Esophagus (tissue), 2 donors: ENCODE measurements around the gene TNIK. TPM values are rescaled to one million over a fixed set of nuclear protein-coding genes. Genes with fewer than 3 reads are reported as not detected.

ENCODE experiments used
- H3K27ac ChIP-seq, 2 donors: one replicate each; pipeline ENCODE4 v1.5.1; 2013; ENCODE audit warnings: low read depth in 2 of 2, mild to moderate bottlenecking in 2 of 2, inconsistent platforms in 1 of 2, low read length in 1 of 2, moderate library complexity in 1 of 2
- H3K27me3 ChIP-seq, 2 donors: one replicate each; pipeline ENCODE4 v1.6.1; 2013; ENCODE audit warnings: low read length in 2 of 2, control low read depth in 1 of 2, mild to moderate bottlenecking in 1 of 2; ENCODE audit not compliant: insufficient read depth in 2 of 2, control insufficient read depth in 1 of 2
- H3K36me3 ChIP-seq, 2 donors: one replicate each; pipeline ENCODE4 v1.6.1; 2013; ENCODE audit warnings: low read length in 1 of 2; ENCODE audit not compliant: control insufficient read depth in 2 of 2, insufficient read depth in 2 of 2
- H3K4me1 ChIP-seq, 2 donors: one replicate each; pipeline ENCODE4 v1.6.1; 2013; ENCODE audit warnings: low read length in 1 of 2; ENCODE audit not compliant: control insufficient read depth in 2 of 2, insufficient read depth in 2 of 2
- H3K4me3 ChIP-seq, 2 donors: one replicate each; pipeline ENCODE4 v1.5.1; 2013; ENCODE audit warnings: low read length in 2 of 2, mild to moderate bottlenecking in 2 of 2, low read depth in 1 of 2, moderate library complexity in 1 of 2
- H3K9me3 ChIP-seq, 2 donors: one replicate each; pipeline ENCODE4 v1.6.1; 2013; ENCODE audit warnings: mild to moderate bottlenecking in 2 of 2, low read depth in 1 of 2, low read length in 1 of 2, moderate library complexity in 1 of 2; ENCODE audit not compliant: control insufficient read depth in 2 of 2, insufficient read depth in 1 of 2
- WGBS, 2 donors: extraction: QIAGEN DNeasy Blood & Tissue Kit; methylation state at CpG; one replicate each; pipeline ENCODE4 v1.1.7; 2013; 5-methylcytosine and 5-hydroxymethylcytosine counted together
- polyA plus RNA-seq, 2 donors: library from polyadenylated mRNA; stranded (reverse); fragments of 200-250 nt; gene quantifications; one replicate each; pipeline ENCODE4 v1.2.3, GENCODE V29; 2013
- donor health status: healthy with polysubstance abuse.
- donor health status: Bipolar disorder and iron deficiency.

TNIK gene
- polyA plus RNA-seq, 2 donors: 2.2 to 3.2 TPM

DNA sequence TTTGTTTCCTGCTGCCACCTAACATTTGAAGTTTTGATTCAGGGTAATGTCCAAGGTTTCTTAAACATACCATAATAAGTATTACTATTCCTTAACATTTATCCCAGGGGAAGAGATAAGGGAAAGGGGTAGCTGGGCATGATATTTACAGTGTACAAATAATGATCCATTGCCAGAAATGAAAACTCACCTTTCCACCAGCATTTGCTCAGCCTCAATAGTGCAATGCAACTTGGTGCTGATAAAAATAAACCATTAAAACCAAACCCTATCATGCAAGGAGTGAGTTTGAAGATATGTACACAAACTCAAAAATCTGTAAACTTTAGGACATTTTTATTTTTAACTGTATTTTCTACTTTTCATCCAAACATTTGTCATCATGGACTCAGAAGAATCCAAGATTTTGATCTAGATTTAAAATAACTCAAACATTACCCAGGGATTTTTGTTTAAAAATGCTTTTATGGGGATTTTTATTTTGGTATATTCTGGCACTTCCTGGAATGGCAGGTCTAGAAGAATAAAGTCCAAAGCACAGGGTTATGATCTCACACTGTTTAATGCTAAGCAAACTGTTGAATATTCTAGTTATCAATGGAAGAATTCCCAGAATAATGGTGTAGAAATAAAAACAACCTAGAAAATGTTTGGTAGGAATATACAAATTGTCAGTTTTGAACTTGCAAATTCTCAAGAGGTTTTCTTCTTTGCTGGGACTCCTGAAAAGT lies 401.2 kb downstream of the TNIK start:
- H3K9me3 ChIP-seq: no peaks in the 10 kb centered on the region
- H3K4me1 ChIP-seq: no peaks in the 10 kb centered on the region
- no peak overlapping the region for H3K4me3 ChIP-seq
- no peaks in the 10 kb centered on the region for H3K27me3 ChIP-seq
- H3K36me3 ChIP-seq: no peaks in the 10 kb centered on the region
- H3K27ac ChIP-seq: no peak overlapping the region

DNA sequence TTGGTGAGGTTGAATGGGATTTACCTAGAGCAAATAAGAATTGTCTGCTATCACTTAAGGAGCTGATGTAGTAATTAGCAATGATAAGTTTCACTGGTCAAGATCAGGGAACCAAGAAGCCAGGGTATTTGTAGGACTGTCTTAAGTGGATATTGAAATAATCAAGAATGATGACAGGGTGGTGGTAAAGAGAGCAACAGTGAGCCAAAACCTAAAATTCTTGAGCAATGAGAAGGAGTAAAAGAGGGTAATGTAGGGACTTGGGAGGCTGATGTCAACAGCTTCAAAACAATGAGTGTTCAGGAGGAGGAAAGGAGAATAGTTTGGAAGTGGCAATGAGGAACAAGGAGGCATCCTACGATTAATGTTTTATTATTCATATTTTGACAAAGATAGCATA lies 402.1 kb downstream of the TNIK start:
- Histone ChIP-seq H3K27me3 (no peaks in the 10 kb centered on the region), H3K36me3 (no peaks in the 10 kb centered on the region), H3K4me1 (no peaks in the 10 kb centered on the region), H3K4me3 (no peak overlapping the region), H3K27ac (no peak overlapping the region), H3K9me3 (no peaks in the 10 kb centered on the region)
- 89 to 92% methylated on average over 1 of the region's 1 CpG for WGBS, 2 donors

DNA sequence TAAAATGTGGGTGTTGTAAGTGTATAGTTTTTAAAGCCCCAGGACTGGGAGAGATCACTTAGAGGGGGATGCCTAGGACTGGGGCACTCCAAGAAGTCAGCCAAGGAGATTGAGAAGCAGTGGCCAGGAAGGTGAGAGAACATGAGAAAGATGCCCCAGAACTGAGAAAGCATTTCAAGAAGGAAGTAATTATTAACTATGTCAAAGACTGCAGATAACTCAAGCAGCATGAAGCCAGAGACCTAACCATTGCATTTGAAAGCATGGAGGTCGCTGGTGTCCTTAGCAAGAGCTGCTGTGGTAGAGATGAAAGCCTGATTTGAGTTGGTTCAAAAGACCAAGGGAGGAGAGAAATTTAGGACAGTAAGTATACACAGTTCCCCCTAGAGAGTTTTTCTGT lies 403.1 kb downstream of the TNIK start:
- 73 to 93% methylated on average over 1 of the region's 1 CpG for WGBS, 2 donors
- H3K27ac ChIP-seq: no peak overlapping the region
- no peaks in the 10 kb centered on the region for H3K9me3 ChIP-seq
- no peak overlapping the region for H3K4me3 ChIP-seq
- no peaks in the 10 kb centered on the region for H3K4me1 ChIP-seq
- H3K27me3 ChIP-seq: no peaks in the 10 kb centered on the region
- H3K36me3 ChIP-seq: no peaks in the 10 kb centered on the region

DNA sequence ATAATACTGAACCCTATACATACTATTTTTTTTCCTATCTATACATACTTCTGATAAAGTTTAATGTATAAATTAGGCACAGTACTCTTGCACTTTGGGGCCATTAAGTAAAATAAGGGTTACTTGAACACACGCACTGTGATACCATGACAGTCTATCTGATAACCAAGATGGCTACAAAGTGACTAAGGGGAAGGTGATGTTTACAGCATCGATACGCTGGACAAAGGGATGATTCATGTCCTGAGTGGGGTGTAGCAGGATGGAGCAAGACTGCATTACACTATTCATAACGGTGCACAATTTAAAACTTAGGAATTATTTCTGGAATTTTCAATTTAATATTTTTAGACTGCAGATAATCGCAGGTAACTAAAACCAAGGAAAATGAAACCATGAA lies 403.7 kb downstream of the TNIK start:
- Histone ChIP-seq H3K9me3 (no peaks in the 10 kb centered on the region), H3K4me1 (no peaks in the 10 kb centered on the region), H3K27ac (no peak overlapping the region), H3K36me3 (no peaks in the 10 kb centered on the region), H3K27me3 (no peaks in the 10 kb centered on the region), H3K4me3 (no peak overlapping the region)
- WGBS, 2 donors: 84 to 86% methylated on average over 5 of the region's 5 CpGs

DNA sequence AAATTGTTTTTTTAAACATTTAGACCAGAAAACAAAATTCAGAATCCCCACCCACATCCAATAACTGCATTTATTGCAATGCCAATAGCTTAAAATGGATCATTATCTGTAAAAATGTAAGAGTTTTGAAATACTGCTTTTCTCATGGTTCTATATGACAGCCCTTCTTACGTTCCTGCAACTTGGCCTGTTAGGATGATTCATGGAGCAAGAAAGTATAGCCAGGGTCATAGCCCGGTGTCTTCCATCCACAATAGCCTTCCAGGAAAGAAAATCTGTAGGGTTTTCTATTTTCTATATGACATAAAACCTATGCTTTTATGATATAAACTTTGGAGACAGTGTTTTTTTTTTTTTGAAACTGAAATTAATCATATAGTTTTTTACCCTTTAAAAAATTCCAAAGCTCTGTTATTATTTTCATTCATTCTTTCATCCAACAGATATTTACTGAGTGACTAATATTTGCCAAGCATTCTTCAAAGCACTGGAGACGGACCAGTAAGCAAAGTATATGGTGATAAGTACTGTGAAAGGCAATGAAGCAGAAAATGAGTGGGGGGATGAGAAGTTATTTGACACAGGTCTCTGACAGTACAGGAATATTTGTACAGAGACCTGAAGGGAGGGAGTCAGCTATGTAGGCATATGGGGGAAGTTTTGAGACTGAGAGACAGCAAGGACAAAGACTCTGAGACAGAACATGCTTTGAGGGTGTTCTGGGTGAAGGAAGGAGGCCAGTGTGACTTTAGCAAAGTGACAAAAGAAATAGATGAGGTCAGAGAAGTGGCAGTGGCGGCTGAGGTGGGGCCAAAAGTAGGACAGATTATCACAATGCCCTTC lies 404.6 kb downstream of the TNIK start:
- no peak overlapping the region for H3K27ac ChIP-seq
- H3K36me3 ChIP-seq: no peaks in the 10 kb centered on the region
- 49 to 57% methylated on average over 4 of the region's 4 CpGs for WGBS, 2 donors
- no peaks in the 10 kb centered on the region for H3K27me3 ChIP-seq
- H3K9me3 ChIP-seq: no peaks in the 10 kb centered on the region
- H3K4me3 ChIP-seq: no peak overlapping the region
- no peaks in the 10 kb centered on the region for H3K4me1 ChIP-seq

DNA sequence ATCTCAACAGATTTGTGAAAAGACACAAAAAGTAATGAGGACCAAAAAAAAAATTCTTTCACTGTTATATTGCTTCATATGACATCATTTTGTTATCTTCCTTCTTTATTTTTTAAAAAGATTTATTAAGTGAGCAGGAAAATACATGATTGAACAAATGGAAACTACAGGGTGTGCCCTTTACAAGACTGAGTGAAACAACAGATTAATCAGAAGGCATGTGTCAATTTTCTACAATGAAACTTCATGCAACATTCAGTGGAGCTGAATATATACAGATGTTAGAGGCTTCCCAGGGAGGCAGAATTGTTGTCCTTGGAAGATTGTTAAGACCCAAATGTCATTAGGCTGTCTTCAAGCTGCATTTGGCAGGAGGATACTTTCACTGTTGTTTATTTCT lies 405.3 kb downstream of the TNIK start:
- H3K27ac ChIP-seq: no peak overlapping the region
- no peak overlapping the region for H3K4me3 ChIP-seq
- H3K36me3 ChIP-seq: no peaks in the 10 kb centered on the region
- H3K9me3 ChIP-seq: no peaks in the 10 kb centered on the region
- no peaks in the 10 kb centered on the region for H3K4me1 ChIP-seq
- no peaks in the 10 kb centered on the region for H3K27me3 ChIP-seq

DNA sequence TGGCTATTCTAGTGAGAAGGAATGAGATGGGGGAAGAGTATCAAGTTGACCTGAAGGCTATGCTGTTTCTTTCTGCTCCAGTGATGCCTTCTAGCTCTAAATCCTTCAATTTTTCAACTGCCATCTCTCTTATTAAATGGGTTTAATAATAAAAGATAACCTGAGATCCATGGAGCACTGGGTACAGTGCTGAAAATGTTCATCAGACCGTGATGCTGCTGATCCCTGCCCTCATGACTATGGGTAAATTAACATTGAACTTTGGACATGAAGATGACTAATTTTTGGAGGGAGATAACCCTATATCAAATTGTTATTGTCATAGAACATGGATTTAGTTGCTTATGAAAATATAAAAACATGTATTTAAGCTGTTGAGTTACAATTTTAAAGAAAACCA lies 406.0 kb downstream of the TNIK start:
- no peaks in the 10 kb centered on the region for H3K27me3 ChIP-seq

DNA sequence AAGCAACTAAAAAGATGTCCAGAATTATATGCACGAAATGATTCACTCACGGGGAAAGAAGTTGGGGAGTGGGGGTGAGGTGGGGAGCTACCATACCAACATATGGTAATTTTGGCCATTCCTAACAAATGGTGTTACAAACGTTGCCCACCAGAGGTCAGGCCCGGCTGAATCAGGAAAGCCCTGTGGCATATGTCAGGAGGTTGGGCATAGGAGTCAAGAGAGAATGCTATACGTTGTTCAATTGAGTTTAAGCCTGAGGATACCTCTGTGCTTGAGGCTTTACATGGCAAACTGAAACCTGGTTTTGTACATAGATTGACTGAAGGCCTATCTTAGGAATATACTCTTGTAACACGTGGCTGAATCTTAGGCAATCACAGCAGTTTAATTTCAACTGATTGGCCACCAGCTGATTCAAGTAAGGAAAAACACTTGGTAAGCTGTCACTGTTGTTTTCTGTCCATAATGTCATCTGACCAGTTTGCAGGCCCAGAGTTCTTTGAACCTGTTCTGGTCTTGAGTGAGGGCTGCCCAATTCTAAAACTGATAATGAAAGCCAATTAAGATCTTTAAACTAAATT lies 410.3 kb downstream of the TNIK start:
- Histone ChIP-seq H3K27me3 (no peaks in the 10 kb centered on the region), H3K9me3 (no peaks in the 10 kb centered on the region), H3K27ac (no peak overlapping the region), H3K36me3 (no peaks in the 10 kb centered on the region), H3K4me1 (no peaks in the 10 kb centered on the region), H3K4me3 (no peak overlapping the region)
- 23 to 25% methylated on average over 6 of the region's 6 CpGs for WGBS, 2 donors

More for the DNA sequence above, 406.0 kb downstream of the TNIK start:
- WGBS, 2 donors: 63 to 82% methylated on average over 1 of the region's 1 CpG
- Histone ChIP-seq H3K27ac (no peak overlapping the region), H3K4me3 (no peak overlapping the region), H3K4me1 (no peaks in the 10 kb centered on the region), H3K36me3 (no peaks in the 10 kb centered on the region), H3K9me3 (no peaks in the 10 kb centered on the region)

DNA sequence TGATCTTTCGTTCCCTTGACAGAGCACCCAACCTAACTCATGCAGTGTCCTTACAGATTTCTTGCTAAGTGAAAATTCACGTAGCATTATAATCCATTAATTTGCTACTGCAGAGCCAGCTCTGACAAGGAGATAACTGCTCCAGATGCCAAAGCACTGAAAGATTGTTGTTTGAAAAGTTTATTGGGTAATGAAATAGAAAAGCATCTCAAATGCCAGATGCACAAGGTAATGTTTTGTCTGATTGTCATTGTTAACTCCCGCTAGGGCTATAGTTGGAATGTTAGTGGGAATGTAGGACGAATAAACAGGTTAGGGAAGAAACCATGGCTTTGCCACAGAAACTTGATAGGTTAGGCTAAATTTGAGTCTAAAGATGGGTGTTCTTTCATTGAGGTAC lies 413.4 kb downstream of the TNIK start:
- H3K4me1 ChIP-seq: no peaks in the 10 kb centered on the region
- no peak overlapping the region for H3K27ac ChIP-seq
- no peaks in the 10 kb centered on the region for H3K9me3 ChIP-seq
- H3K4me3 ChIP-seq: no peak overlapping the region
- no peaks in the 10 kb centered on the region for H3K27me3 ChIP-seq
- 74 to 86% methylated on average over 4 of the region's 4 CpGs for WGBS, 2 donors
- no peaks in the 10 kb centered on the region for H3K36me3 ChIP-seq
